ENCODE data around the gene MARCO.
"Not testable (repeated sequence)": the region's sequence is repeated elsewhere in the genome, so short reads cannot be mapped to it uniquely, and the experiment has no call there.

Gene MARCO

DNA sequence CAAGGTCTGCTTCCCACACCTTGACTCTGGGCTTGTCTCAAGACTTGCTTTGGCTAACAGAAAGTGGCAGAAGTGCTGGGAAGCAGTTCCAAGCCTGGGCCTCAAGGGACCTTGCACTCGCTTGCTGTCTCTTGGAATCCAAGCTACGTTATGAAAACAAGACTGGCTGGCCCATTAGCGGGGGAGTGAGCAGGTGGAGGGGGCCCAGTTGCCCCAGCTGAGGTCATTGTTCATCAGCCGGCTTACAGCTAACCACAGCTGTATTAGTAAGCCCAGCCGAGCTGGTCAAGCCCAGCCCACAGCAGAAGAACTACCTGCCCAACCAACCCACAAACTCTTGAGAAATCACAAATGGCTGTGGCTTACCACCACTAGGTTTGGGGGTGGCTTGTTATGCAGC, 63.1 kb downstream of the MARCO start:
- no peak for DNase-seq (ENCODE audit: low read depth, low spot score)

GRCh38 chr2:119005555-119005954, 63.6 kb downstream of the MARCO start:
- DNase-seq (ENCODE audit: low read depth, low spot score) = no peak

DNA sequence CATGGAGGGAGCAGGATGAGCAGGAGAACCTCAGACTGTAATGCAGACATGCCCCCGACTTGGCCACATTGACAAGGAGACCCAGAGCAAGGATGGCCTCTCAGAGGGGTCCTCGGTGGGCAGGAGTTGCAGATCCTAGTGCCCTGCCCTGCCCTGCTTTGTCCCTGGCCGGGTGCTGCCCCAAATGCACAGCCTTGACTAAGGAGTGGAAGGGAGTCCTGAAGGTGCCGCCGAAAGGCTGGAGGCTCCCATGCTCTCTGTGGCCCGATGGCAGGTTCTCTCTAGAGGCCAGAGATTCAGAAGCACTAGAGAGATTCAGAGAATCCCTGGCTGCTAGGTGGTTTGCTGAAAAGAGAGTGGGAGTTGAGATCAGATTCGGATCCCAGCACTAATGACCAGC, 64.4 kb downstream of the MARCO start:
- no peak for DNase-seq (ENCODE audit: low read depth, low spot score)

DNA sequence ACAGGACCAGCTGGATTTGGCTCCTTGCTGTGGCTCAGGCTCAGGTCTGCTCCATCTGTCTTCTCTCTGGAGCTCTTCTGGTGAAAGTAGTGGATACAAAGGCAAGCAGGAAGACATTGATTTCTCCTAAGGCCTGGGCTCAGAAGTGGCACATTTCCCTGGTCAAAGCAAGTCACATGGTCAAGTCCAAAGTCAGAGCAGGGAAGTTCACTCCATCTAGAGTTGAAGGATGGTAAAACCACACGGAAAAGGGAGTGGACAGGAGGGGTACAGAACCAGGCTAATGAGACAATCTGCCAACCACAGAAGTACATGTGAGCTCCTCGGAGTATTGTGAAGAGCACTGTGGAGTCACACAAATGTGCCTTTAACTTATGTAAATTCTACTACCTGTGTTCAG, 66.1 kb downstream of the MARCO start:
- DNase-seq (ENCODE audit: low read depth, low spot score) = no peak

- no peak for DNase-seq (ENCODE audit: low read depth, low spot score)
Measured at GRCh38 chr2:119009110-119009509, 67.1 kb downstream of the MARCO start.

- DNase-seq (ENCODE audit: low read depth, low spot score) = no peak
Measured at GRCh38 chr2:119010336-119010735, 68.3 kb downstream of the MARCO start.

- no peak for DNase-seq (ENCODE audit: low read depth, low spot score)
Measured at GRCh38 chr2:119011162-119011909, 69.3 kb downstream of the MARCO start.

- no peak for DNase-seq (ENCODE audit: low read depth, low spot score)
Measured at GRCh38 chr2:119011910-119012209, 69.9 kb downstream of the MARCO start.

GRCh38 chr2:119012345-119013301, 70.6 kb downstream of the MARCO start:
- DNase-seq (ENCODE audit: low read depth, low spot score) = no peak

DNA sequence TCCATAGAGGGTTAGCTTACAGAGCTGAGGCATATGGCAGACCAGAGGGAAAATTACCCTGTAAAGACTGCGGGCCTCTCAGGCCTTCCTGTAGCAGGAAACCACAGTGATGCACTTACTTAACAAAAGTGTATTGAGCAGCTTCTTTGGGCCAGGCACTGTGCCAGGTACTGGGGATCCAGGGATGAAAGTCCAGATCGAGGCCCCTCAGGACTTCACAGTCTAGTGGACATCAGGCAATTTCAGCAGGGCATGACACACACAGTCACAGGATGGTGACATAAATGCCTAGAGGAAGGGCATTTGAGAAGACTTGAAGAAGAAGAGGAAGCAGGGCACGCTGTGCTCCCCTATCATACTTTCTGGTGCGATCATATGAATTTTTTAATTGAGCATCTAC, 71.7 kb downstream of the MARCO start:
- no peak for DNase-seq (ENCODE audit: low read depth, low spot score)

- DNase-seq (ENCODE audit: low read depth, low spot score) = no peak
Measured at GRCh38 chr2:119015845-119016244, 73.9 kb downstream of the MARCO start.

- no peak for DNase-seq (ENCODE audit: low read depth, low spot score)
Measured at GRCh38 chr2:119019521-119019920, 77.5 kb downstream of the MARCO start.

GRCh38 chr2:119022678-119023077, 80.7 kb downstream of the MARCO start:
- no peak for DNase-seq (ENCODE audit: low read depth, low spot score)

GRCh38 chr2:119023534-119023933, 81.5 kb downstream of the MARCO start:
- DNase-seq (ENCODE audit: low read depth, low spot score) = no peak

DNA sequence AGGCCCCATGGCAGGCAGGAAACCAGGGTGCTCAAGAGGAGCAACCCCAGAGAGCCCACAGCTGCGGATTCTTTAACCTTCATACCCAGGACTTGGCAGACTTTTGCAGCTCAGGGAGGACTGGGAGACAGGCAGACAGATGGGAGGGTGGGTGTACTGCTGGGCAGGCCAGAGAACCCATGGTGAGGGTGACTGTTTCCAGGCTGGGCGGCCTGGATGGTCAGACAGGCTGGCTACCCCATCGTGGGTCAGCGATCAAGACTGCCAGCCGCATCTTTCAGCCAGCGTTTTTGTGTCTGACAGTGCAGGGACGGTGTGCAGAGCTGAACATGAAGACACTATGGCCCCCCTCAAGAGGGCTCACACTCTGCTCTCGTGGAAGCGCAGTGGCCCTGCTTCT, 82.2 kb downstream of the MARCO start:
- no peak for DNase-seq (ENCODE audit: low read depth, low spot score)

- DNase-seq (ENCODE audit: low read depth, low spot score) = no peak
Measured at GRCh38 chr2:119024568-119024967, 82.6 kb downstream of the MARCO start.

GRCh38 chr2:119025013-119025412, 83.0 kb downstream of the MARCO start:
- DNase-seq (ENCODE audit: low read depth, low spot score) = no peak

DNA sequence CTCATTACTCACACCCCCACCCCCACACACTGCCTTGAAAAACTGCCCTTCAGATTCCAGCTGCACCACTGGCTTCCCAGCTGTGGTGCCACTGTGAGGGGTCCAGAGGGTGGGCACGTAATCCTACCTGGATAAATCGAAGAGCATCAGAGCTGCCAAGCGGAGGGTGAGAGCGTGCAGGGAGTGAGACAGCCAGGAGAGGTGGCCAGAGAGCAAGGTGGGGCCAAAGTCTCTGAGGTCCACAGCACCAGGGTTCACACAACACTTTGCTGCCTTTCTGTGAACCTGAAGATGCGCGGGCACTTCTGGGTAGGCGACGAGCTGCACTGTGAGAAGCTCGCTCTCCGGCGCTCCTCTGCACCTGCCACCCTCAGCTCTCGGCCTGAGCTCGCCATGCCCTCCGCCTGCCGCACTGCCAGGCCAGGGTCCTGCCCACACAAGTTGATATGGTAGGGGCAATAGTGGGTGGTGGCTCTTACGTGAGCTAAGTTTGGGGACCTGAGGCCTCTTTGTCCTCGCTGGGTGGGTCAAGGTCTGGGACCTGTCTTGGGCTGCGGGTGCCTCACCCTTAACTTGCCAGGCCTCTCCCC, 83.9 kb downstream of the MARCO start:
- DNase-seq (ENCODE audit: low read depth, low spot score) = no peak

GRCh38 chr2:119026890-119027289, 84.9 kb downstream of the MARCO start:
- no peak for DNase-seq (ENCODE audit: low read depth, low spot score)

GRCh38 chr2:119028327-119029174, 86.6 kb downstream of the MARCO start:
- DNase-seq (ENCODE audit: low read depth, low spot score) = no peak

- DNase-seq (ENCODE audit: low read depth, low spot score) = no peak
Measured at GRCh38 chr2:119029297-119029696, 87.3 kb downstream of the MARCO start.

GRCh38 chr2:119037922-119038321, 95.9 kb downstream of the MARCO start:
- not testable (repeated sequence) for DNase-seq (ENCODE audit: low read depth, low spot score)
